CD4-positive, alpha-beta T cell treated with Interleukin-4 for 1 hour (primary cell): Measurements from ENCODE around the gene DNAJA4.

Experiments used
- DNase-seq, 2 donors: peaks; one replicate each; pipeline ENCODE4 v3.0.0-alpha.2; 2020 to 2022

The DNAJA4 gene

DNA sequence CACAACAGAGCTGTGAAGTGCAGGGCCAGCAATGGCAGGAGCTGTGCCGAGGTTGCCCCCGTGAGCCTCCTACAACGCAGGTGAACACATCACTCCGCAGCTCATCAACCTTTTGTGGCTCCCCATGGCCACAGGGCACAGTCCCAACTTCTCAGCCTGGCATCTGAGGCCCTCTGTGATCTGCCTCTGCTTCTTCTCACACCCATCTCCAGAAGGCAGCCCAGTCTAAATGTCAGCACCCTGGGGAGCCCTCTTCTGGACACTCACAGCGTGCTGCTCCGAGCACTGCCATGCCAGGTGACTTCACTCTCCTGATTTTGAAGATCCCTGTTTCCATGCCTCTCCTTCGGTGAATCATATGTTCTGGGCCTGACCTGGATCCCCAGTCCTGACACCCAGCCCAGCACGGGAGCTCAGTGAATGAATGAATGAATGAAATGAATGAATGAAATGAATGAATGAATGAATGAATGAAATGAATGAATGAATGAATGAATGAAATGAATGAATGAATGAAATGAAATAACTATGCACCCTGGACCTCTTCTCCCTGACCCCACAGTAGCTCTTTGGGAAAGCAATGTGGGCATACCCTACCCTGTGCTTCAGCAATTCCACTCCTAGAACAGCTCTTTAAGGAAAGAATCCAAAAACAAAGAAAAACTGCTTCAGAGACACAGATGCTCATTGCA is 52.9 kb downstream of the DNAJA4 start:
- DNase-seq = no peak

DNA sequence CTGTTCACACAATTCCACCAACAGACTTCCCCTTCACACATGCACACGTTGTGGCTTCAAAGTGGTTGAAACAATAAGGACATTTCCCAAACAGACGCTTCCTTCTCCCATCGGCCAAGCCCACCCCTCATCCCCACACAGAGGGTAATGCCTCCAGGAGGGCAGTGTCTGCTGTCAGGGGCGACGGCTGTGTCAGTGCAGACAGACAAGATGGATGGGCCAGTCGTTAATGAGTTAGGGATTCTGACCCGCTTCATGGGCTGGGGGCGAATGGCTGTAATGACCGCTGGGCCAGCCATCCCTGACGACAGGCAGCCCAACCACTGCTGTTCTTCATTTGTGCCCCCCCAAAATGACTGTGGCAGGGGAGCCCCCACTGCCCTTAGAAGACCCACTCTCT is 55.2 kb downstream of the DNAJA4 start:
- no peak for DNase-seq

DNA sequence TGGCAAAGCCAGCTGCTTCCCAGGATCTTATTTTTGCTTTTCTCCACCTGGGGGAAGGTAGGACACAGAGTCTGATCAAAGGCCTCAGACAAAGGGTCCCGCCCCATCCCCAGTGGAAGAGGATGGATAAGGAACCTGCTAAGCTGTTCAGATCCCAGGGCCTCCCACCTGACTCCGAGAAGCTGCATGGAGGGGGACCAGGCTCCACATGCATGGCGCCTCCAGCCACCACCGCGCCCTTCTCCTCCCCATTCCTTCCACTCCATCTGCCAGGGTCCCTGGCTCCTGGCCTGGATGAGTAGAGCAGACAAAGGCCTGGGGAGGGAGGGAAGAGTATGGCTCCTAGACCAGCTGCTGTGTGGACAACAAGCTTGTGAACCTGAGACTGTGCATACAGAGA is 55.8 kb downstream of the DNAJA4 start:
- DNase-seq = no peak

DNA sequence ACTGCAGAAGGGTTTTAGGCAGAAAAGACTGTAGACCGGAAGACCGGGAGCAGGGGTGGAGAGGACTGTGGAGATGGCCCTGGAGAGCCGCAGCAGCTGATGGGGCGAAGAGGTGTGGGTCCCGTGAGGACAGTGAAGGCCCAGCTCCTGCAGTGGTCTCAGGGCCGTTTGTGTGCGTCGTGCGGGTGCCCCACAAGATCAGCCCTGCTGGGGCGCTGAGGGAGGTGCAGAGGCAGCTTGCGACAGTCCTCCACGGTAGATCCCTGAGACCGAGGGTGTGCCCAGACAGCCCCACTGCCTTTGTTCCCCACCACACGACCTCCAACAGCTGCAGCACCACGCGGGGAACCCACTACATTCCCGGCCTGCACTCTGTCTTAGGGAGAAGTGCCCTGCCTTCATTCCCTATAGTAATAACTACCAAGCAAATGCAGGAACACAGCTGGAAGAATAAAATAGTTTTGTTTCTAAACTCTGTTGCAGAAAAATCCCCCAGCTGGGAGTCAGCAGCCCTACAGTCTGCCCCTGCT is 56.7 kb downstream of the DNAJA4 start:
- DNase-seq = no peak

DNA sequence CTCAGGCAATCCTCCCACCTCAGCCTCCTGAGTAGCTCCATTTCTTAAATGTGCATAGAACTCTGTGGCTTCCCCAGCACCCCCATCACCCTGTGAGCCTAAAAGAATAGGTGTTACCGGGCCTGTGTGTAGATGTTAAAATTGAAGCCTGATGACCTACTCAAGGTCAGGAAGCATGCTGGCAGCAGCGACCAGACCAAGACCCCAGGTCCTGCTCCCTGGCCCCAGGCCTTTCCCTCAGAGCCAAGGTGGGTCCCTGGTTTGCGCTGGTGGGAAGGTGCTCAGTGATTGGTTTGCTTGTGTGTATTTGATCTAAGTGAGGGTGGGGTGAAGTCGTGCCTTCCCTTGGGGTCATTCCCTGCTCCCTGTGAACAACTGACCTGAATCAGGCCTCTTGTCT is 57.4 kb downstream of the DNAJA4 start:
- DNase-seq = no peak

DNA sequence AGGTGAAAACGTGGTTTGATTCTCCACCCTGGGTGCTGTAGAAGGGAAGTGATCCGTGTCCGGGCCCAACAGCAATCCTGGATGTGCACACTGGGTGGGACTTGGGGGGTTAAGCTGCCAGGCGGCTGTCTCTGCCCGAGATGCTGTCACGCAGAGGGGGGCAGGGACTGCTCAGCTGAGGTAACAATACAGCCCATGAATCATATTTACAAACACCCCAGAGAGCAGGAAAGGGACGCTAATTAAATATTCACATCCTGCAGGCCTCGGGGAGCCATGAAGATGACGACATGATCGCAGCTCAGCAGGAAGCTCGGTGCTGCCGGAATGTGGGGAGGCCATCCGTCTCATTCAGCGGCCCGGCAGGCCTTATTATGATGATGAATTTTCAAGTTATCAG is 57.9 kb downstream of the DNAJA4 start:
- DNase-seq = no peak

DNA sequence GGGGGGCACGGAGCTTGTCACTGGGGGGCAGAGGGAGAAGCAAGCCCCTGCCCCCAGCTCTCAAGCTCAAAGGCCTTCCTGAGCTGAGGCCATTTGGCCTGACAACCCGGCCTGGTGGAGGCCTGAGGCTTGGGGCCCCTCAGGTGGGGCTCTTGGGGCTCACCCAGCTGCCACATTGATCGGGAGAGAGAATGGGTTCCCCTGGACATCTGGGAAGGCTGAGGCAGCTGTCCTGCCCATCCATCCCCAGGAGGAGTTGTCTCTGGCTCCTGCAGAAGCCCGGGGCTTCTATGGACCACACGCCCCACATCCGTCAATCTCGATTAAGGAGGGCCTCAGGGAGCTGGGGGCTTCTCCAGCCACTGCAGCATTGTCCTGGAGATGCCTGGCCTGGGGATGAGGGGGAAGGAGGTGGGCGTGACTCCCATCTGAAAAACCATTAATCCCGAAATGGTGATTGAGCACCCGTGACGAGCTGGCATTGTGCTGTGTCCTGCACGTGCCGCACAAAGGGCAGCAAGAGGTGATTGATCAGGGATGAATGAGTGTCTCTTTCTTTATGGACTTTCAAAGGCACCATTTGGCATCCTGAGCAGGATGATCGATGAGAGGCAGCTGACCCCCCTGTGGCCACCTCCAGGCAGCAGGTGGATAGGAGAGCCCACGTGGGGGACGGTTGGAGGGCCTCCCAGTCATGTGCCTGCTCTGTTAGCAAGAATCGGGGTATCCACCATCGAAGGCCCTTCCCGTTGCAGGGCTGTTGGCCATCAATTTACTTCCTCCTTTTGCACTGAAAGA is 58.6 kb downstream of the DNAJA4 start:
- no peak for DNase-seq

DNA sequence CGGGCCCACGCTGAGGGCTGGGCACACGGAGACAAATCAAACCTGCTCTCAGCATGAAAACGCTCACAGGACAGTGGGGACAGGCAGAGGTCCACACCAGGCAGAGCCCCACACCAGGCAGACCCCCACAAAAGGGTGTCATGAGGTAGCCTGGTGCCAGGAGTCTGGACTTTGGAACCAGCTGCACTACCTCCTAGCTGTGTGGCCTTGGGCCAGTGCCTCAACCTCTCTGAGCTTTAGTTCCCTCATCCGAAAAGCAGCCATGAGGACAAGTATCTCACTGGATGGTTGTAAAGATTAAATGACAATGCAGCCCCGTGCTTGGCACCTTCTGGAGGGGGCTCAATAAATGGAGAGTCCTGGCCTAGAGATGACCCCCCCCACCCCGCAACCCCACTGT is 59.3 kb downstream of the DNAJA4 start:
- DNase-seq = no peak

DNA sequence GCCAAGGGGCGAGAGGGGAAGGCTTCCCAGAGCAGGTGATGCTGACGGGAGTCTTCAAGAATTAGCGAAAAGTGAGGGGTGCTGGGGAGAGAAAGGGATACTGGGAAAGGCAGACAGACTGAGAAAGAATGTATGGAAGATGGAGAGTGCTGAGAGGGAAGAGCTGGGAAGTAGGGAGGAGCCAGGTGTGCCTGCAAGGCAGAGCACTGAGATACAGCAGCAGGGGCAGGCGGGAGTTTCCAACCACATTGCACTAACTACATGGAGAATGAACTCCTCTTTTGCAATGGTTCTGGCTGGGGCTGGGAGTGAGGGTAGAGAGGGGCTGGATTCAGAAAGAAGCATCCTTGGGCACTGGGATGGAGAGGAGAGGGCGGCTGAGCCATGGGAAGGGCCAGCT is 59.8 kb downstream of the DNAJA4 start:
- no peak for DNase-seq

DNA sequence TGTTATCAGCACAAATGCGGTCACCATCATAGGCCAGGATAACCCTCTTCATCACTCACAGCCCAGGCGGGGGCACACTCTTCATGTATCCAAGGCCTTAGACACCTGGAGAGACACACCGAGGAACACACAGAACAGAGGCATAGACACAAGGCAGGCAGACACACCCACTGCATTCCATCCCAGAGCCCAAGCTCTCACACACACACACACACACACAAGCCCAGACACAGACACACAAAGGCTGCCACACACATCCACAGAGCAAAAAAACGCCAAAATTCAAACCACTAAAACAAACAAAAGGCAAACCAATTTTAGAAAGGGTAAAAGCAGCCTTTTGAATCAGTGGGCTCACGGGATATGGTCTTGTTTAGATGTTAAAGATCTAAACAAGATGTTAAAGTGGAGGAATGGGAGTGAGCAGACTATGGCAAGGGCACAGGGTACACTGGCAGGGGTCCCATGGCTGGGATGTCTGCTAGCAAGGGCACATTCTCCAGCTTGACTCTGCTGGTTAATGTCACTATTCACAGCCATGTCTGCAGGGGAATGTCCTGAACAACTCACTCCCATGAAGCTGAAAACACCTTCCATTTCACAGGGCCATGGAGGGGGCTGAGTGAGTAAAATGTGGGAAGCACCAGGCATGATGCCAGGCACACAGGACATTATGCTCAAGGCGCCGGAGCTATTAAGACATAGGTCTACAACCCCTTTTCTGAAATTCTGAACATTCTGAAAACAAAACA is 60.9 kb downstream of the DNAJA4 start:
- no peak for DNase-seq

DNA sequence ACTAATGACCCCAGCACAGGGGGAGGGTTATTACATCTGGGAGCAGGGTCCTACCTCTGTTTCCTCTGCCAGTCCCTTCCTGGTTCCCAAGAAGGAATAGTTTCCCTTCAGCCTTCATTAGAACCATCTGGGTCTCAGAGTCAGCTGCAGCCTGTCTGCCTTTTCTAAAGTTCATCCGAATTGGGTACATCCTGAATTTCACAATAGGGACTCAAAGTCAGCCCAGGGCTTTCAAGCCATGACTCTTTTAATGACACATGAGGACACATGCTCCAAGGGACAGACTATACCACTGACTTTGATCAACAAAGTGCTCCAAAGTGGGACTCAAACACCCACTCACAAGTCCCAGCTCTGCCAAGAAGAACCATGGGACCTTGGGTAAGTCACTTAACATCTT is 63.1 kb downstream of the DNAJA4 start:
- DNase-seq = no peak

DNA sequence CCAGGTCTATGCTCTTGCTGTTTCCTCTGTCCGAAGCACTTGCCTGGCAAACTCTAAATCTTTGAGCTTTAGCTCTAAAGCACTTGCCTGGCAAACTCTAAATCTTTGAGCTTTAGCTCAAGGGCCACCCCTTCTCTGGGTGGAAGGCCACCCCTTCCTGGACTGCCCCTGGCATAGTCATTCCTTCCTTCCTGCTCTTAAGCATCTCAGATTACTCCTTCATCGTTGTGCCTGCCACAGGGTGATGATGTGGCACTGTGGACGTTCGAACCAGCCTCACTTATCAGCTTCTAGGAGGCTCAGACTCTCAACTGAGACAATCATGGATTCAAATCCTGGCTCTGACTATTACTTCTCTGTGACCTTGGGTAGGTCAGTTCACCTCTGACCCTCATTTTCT is 65.3 kb downstream of the DNAJA4 start:
- DNase-seq = no peak
